GM18499 (cell line): Measurements from ENCODE around the gene ST6GALNAC3.
"Not testable (repeated sequence)": the region's sequence is repeated elsewhere in the genome, so short reads cannot be mapped to it uniquely, and the experiment has no call there.

ENCODE experiments used
- ATAC-seq: cut with Tn5 transposase; IDR thresholded peaks from one replicate; pipeline ENCODE4 v1.9.1; 2021; ENCODE audit warnings: moderate number of reproducible peaks; ENCODE audit not compliant: insufficient read depth, unreplicated experiment

The ST6GALNAC3 gene

DNA sequence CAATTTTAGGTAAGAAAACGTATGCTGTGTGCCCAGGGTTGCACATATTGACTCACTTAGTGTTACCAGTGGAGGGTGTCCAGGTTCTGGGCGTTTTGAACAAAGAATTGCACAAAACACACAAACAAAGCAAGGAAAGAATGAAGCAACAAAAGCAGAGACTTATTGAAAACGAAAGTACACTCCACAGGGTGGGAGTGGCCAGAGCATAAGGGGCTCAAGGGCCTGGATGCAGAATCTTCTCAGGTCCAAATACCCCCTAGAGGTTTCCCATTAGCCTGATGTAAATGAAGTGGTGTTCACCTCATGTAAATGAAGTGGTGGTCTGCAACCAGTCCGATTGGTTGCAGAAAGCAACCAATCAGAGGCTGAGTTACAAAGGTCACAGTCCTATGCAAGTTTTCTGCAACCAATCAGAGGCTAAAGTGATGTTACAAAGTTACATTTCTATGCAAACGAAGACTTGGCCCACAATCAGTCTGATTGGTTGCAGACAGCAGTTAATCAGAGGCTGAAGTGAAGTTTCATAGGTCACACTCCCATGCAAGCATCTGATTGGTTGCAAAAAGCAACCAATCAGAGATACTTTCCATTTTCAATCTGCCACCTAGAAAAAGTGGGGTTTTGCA lies 228.3 kb downstream of the ST6GALNAC3 start:
- ATAC-seq, result no peak

- ATAC-seq, result no peak
Observed at GRCh38 chr1:76303340-76303717, 228.8 kb downstream of the ST6GALNAC3 start.

GRCh38 chr1:76313304-76313703 lies 238.8 kb downstream of the ST6GALNAC3 start:
- no peak for ATAC-seq

DNA sequence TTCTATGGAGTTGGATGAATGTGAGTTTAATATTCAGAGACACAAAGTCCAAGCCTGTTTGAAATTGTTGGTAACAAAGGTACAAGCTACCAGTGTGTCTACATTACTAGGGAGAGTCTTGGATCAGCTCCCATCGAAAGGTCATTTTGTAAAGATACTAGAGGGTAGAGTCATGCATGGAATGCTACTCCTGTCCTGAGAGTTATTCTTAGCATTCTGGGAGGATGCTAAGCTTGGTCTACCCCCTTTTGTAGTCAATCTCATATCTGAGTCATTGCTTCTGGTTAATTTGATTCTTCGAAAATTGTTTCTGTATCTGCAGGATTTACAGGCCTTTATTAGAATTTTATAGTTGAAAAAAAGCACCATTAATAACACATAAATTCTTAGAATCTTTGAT lies 240.2 kb downstream of the ST6GALNAC3 start:
- ATAC-seq, result no peak

DNA sequence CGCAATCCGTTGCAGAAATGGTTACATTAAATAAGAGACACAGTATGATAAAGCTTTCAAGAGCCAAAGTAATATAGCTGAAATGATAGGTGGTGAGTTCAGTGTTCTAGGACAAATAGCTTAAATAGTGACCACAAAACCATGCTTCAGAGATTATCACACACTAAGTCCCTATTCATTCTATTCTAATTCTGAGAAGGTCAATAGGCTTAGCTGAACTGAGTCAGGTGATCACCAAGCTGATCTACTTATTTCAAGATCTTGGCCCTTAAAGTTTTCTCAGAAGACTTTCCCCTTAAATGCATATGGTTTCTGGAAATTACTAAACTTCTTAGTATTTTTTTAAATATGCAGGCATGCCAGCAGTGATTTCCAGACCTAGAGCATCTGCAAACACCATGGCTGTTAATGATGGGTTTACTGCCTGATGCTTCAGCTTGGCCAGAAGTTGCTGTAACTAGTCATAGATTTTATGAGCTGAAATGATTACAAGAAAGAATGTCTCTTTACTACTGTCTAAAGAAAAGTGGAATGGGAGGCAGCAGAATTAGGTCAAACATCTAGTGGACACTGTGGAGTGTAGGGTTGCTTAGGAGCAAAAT lies 242.9 kb downstream of the ST6GALNAC3 start:
- ATAC-seq, result no peak

DNA sequence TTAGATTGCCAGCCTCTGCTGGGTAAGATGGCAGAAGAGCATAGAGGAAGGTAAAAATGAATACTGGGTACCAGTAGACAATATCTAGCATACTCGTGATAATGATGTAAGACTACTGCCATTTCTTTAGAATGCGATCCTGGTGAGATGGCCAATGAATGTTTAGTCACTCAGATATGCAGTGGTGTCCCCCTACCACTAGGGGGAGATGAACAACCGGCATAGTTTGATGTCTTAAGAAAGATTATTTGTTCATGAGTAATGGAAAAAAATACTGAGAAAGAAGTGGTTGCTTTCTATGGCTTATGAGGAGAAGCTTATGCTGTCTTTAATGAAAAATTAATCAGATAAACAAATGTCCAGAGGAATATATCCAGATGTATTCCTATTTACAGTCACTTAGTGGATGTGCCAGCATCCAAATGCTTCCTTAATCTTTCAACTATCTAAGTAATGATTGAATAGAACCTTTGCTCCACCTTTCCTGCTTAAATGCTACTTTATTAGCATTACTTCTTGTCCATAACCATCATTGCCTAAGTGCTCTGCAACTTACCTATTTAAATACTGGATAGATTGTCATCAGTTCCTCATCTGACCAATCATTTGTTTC lies 256.6 kb downstream of the ST6GALNAC3 start:
- ATAC-seq, result peak; percentile 85

- ATAC-seq, result no peak
Observed at GRCh38 chr1:76335882-76336281, 261.3 kb downstream of the ST6GALNAC3 start.

DNA sequence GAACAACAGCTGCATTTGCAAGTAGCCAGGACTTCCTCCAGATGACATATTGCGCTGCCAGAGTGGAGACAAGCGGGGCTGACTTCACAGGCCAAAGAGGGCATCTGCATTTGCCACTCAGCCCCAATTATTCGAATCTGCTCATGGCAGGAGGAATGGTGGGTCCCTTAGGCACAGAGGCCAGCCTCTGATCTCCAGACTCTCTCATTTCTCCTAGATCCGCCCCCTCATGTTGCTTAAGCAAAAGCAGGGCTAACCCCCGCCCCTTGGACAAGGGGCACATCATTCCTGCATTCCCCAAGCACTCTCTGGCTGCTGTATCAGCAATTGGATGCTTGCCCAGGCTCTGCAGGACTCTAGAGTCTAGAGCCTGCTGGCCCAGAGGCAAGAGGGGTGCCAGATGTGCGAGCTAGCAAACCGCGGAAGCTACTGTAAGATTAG lies 262.4 kb downstream of the ST6GALNAC3 start:
- no peak for ATAC-seq

DNA sequence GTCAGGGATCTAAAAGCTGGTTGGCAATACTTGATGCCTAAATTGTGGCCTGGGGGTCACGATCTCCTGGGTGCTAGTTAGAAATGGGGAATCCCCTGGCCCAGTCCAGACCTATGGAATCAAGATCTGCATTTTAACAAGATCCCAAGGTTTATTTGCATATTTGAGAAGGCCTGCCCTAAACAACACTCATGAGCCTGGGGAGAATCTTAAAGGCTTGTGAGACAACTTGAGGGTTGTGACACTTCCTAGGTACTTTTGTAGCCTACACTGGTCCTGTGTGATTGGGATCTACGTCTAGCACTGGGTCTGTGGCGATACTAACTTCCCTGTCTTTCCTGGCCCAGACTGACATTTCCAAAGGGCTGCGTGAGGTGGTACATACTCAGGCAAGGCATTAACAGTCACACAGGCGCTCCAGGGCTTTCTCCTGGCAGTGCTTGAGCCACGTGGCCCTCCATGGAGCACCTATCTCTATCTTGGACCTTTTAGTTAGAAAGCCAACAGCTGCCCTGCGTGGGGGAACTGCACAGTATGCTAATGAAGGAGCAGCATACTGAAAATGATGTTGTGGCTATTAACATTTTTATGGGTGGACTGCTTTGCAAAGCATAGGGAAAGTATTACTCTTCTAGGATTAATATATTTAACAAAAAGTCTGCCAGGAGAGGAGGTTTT lies 263.1 kb downstream of the ST6GALNAC3 start:
- no peak for ATAC-seq

DNA sequence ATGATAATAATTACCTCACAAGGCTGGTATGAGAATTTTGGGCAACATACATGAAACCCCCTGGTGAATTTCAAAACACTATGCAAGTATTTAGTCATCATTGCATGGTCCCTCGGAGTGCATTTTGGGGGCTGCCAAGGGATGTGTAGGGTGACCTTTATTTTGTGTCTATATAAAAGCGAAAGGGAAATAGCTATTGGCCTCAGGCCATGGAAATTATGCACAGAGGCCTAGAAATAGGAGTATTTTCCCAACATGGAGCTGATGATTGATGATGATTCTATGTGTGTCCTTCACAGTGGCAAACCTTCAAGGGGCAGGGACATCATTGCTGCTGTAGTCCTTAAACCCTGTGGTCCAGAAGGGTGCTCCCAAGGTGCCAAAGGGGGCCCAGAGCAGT lies 265.5 kb downstream of the ST6GALNAC3 start:
- no peak for ATAC-seq

GRCh38 chr1:76341816-76342215 lies 267.3 kb downstream of the ST6GALNAC3 start:
- ATAC-seq, result not testable (repeated sequence)

- no peak for ATAC-seq
Observed at GRCh38 chr1:76343356-76343755, 268.8 kb downstream of the ST6GALNAC3 start.

GRCh38 chr1:76351655-76352054 lies 277.1 kb downstream of the ST6GALNAC3 start:
- no peak for ATAC-seq

GRCh38 chr1:76352741-76353435 lies 278.3 kb downstream of the ST6GALNAC3 start:
- ATAC-seq, result no peak

- ATAC-seq, result no peak
Observed at GRCh38 chr1:76354236-76354635, 279.7 kb downstream of the ST6GALNAC3 start.

GRCh38 chr1:76366726-76367125 lies 292.2 kb downstream of the ST6GALNAC3 start:
- no peak for ATAC-seq

DNA sequence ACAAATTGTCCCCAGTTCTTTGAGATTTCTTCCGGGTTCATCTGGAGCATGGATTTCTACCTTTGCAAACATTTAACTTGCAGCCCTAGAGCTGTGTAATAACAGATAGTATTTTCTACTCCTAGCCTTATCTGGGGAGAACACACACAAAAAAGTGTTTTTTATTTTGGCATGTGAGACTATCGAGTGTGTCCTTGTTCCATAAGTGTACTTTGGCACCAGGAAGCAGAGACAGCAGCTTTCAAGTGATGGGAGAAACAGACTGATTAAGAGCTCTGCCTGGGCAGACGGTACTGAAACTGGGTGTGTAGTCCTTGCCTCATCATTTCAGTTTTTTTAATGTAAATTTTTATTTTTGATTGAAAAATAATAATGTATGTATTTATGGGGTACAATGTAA lies 297.4 kb downstream of the ST6GALNAC3 start:
- no peak for ATAC-seq

GRCh38 chr1:76374086-76374485 lies 299.5 kb downstream of the ST6GALNAC3 start:
- ATAC-seq, result no peak

GRCh38 chr1:76377247-76377646 lies 302.7 kb downstream of the ST6GALNAC3 start:
- ATAC-seq, result no peak

DNA sequence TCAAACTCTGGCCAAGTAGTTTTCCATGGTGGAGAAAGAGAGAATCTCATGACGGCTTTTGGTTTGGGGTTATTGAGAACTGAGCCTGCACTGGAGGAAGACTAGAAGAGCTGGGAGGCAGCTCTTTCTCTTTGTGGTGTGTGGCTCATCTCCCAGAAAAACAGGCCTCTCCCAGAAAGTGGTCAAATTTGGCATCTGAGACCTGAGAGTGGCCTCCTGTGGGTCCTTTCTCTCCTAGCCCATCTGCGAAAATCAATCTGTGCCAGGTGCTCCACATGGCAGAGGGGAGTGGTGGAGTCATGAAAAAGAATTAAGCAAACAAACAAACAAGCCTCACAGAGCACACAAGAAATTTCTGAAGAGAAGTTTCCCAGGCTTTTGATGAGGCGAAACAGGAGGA lies 305.0 kb downstream of the ST6GALNAC3 start:
- ATAC-seq, result no peak
